Left cardiac atrium (tissue), 4 donors: ENCODE results near the gene IKZF4. TPM values are rescaled to one million over a fixed set of nuclear protein-coding genes. Genes with fewer than 3 reads are reported as not detected.
"Not testable (repeated sequence)": the region's sequence is repeated elsewhere in the genome, so short reads cannot be mapped to it uniquely, and the experiment has no call there.

Experiments
- ATAC-seq, 2 donors: fragments of 200-7000 bp; cut with Tn5 transposase; one replicate each; pipeline ENCODE4 v1.9.1; 2020; ENCODE audit warnings: mild to moderate bottlenecking in 2 of 2, moderate library complexity in 2 of 2
- DNase-seq: peaks from one replicate; pipeline ENCODE4 v3.0.0-alpha.2; 2020
- intact Hi-C, 2 donors: fragments of 100-400 bp; cut with DNase I; formaldehyde crosslinking; loops; one replicate each; pipeline versions ENCODE4 v1.14.1 to v1.15.1; 2022 to 2023
- total RNA-seq, 2 donors: library from RNA; stranded (reverse); fragmentation: NEBNext Ultra II Directional; extraction: Animal tissue kit (Norgen Biotek cat#: 25700); gene quantifications; one replicate each; pipeline ENCODE4 v1.2.1, GENCODE V29; 2021
- donor health status: DM: no; HTN: yes; CAD: no.
- donor health status: DM: no; HTN: yes; CAD: no; lungs with severe emphysema.
- donor health status: DM: yes; HTN: yes; CAD: no.
- donor health status: Dilated cardiomyopathy.

The IKZF4 gene
- total RNA-seq, 2 donors from 2014 or later = 6.2 to 6.7 TPM

GRCh38 chr12:56029666-56030293 lies 8.9 kb downstream of the IKZF4 start:
- intact Hi-C loops = loop anchor here in 1 of 2 donors (5.0 kb wide), 1 partner anchor 292 kb away; no protein-coding TSS in a partner anchor
- peak; percentile 34 for DNase-seq
- peak; percentile 69 to 73 for ATAC-seq

GRCh38 chr12:56031987-56032386 lies 11.1 kb downstream of the IKZF4 start:
- no peak for ATAC-seq
- no peak for DNase-seq
- intact Hi-C loops = no loop called here

- ATAC-seq = peak in 1 of 2 donors; percentile 32
- DNase-seq = no peak
- intact Hi-C loops = no loop called here
Observed at GRCh38 chr12:56034586-56035332, 13.9 kb downstream of the IKZF4 start.

GRCh38 chr12:56037161-56037560 lies 16.3 kb downstream of the IKZF4 start:
- DNase-seq = no peak
- intact Hi-C loops = no loop called here
- ATAC-seq = no peak

DNA sequence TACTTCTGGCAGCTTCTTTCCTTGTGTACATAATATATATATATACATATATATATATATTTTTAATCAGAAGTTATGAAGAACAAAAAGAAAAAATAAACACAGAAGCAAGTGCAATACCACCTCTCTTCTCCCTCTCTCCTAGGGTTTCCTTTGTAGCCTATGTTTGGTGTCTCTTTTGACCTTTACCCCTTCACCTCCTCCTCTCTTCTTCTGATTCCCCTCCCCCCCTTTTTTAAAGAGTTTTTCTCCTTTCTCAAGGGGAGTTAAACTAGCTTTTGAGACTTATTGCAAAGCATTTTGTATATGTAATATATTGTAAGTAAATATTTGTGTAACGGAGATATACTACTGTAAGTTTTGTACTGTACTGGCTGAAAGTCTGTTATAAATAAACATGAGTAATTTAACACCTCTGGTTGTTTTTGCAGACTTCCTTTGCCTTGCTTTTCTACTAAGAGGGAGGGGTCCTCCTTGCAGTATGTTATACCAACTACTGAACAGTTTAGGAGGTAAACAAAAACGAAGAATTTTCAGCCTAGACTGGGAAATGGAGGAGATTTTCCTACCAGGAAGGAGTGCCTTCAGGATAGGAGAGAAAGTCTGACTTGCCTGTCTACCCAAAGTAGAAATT lies 17.3 kb downstream of the IKZF4 start:
- intact Hi-C loops = no loop called here
- ATAC-seq (no peak), DNase-seq (no peak)

DNA sequence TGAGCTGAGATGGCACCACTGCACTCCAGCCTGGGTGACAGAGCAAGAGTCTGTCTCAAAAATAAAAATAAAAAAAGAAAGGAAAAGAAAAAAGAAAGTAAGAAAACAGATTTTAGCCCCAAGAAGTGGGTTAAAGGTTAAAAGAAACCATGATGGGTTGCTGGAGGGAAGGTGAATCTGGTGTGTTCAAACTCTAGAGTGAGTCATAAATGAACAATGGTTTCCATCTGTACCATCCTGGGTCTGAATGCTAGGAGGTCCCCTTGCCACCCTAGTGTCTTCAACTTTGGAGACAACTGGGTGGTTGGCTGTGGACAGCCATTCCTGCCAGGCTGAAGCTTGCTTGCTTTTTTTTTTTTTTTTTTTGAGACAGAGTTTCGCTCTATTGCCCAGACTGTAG lies 19.3 kb downstream of the IKZF4 start:
- DNase-seq (no peak), ATAC-seq (no peak)
- intact Hi-C loops = loop anchor here in 1 of 2 donors (2.0 to 10.0 kb wide), 2 partner anchors 43 to 65 kb away; partner anchors contain the start of genes PA2G4 and SUOX

DNA sequence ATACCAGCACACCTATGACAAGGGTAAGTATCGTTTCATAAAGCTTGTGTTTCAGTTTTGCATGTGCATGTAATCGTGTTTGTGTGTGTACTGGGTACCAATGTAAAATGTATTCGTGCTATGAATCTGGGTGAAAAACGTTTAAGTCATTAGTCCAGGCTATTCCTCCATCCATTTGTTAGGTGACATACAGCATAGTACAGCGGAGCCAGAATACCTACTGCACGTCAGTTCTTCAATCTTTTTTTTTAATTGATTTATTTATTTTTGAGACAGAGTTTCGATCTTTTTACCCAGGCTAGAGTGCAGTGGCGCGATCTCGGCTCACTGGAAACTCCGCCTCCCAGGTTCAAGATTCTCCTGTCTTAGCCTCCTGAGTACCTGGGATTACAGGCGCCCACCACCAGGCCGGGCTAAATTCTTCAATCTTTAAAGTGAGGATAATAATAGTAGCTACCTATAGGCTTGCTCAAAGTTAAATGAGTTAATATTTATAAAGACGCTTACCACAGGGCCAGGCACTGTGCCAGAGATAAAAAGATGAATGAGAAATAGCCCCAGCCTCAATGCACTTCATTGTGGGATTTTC lies 20.2 kb downstream of the IKZF4 start:
- ATAC-seq = peak in 1 of 2 donors; percentile 4
- intact Hi-C loops = loop anchor here in 1 of 2 donors (2.0 to 10.0 kb wide), 2 partner anchors 44 to 64 kb away; partner anchors contain the start of genes PA2G4 and SUOX

DNA sequence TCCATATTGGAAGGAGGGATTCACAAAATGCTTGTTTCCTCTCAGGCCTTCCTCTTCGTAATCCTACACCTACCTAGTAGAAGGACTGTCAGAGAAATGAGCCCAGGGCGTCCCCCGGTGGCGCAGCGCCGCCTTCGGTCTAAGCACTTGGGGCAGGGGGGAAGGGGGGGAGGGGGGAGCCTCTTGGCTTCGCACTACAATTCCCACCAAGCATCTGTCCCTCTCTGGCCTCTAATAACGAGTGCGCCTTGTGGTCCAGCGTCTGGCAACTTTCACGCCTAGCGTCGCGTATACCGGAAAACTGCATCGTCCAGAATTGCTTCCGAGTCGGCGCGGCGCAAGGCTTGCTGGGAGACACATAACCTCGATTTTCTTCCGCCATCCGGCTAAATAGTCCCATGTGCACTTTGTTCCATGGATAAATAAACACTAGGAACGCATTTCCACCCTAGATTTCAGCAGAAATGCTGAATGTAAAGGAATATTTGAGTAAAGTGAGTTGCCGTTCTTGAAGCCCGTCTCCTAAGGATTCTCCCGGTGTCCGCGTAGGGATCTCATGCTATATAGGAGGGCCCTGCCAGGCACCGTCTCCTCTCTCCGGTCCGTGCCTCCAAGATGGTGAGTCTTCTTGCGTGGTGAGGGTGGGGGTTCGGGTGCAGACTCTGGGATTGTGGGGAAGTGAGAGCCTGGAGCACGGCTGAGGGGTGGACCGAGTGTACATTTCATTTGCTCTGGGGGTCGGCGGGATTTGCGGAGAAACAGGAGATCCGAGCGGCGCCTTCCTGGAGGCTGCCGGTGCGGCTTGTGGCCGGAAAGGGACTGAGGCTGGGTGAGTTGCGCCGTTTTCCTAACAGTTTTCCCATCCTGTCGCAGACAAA lies 20.9 kb downstream of the IKZF4 start, which contains the start of gene RPS26:
RPS26 (plus strand) TSS at position 367 of the 878 bp plus-strand sequence; CDS start at position 616, 249 bp downstream.
- intact Hi-C loops = loop anchor here in 1 of 2 donors (2.0 to 10.0 kb wide), 2 partner anchors 45 to 63 kb away; partner anchors contain the start of genes PA2G4 and SUOX
- peak; percentile 97 to 98 for ATAC-seq
- peak; percentile 98 for DNase-seq

More for the DNA sequence above, 20.2 kb downstream of the IKZF4 start:
- no peak for DNase-seq

DNA sequence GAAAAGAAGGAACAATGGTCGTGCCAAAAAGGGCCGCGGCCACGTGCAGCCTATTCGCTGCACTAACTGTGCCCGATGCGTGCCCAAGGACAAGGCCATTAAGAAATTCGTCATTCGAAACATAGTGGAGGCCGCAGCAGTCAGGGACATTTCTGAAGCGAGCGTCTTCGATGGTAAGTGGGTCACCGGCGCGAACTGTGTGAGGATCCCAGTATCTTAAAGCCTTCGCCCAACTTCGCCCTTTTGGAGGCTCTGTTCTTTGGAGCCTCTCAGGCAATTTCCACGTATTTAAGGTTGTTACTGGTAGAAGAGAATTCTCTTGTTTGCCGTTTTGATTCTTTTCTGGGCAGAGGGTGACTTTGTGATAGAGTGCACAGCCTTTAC lies 21.6 kb downstream of the IKZF4 start:
- peak in 1 of 2 donors; percentile 0 for ATAC-seq
- intact Hi-C loops = loop anchor here in 1 of 2 donors (10.0 kb wide), 1 partner anchor 62 kb away; the partner anchor contains the start of gene PA2G4

DNA sequence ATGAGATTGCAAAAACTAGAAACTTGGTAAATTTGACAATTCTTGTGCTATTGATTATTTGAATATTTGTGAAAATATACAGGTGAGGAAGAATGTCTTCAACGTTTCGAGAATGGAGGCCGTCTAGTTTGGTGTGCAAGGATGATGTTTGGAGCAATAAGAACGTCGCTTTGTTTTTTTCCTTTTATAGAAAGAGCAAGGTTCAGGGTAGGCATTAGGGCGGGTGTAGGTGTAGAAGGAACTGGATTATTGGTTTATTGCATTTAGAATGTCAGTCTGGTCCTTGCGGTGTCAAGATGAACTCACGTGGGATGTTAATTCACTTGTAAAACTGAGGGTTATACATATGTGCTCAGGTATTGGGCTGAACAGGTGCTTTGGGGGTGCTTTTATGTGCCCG lies 22.0 kb downstream of the IKZF4 start:
- ATAC-seq = no peak
- no peak for DNase-seq
- intact Hi-C loops = loop anchor here in 1 of 2 donors (10.0 kb wide), 1 partner anchor 62 kb away; the partner anchor contains the start of gene PA2G4

More for the DNA sequence above, 21.6 kb downstream of the IKZF4 start:
- not testable (repeated sequence) for DNase-seq

DNA sequence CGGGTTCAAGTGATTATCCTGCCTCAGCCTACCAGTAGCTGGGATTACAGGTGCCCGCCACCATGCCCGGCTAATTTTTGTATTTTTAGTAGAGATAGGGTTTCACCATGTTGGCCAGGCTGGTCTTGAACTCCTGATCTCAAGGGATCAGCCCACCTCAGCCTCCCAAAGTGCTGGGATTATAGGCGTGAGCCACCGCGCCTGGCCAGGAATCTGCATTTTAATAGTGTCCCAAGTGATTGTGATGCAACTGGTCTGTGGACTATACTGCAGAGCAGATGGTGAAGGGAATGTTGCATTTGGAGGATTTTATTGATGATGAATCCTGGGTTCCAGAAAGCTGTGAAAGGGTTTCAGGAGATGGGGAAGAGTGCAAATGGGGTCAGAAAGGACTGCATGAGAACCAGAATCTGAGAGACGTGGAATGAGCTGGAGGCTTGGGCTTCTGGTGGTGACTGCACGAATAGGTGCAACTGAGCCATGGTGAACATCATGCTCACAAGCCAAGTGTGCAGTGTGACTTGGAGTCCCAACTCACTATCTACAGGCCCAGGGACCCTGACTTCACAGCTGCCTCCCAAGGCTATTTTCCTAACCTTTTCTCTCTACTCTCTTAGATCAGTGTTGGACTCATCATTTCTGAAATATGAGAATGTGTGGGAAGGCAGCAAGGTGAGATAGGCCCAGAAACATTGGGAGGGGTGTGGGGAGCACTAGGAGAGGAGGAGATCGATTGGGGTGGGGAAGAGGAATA lies 25.4 kb downstream of the IKZF4 start:
- ATAC-seq (no peak), DNase-seq (no peak)
- intact Hi-C loops = loop anchor here in 1 of 2 donors (10.0 kb wide), 1 partner anchor 59 kb away; the partner anchor contains the start of gene PA2G4

DNA sequence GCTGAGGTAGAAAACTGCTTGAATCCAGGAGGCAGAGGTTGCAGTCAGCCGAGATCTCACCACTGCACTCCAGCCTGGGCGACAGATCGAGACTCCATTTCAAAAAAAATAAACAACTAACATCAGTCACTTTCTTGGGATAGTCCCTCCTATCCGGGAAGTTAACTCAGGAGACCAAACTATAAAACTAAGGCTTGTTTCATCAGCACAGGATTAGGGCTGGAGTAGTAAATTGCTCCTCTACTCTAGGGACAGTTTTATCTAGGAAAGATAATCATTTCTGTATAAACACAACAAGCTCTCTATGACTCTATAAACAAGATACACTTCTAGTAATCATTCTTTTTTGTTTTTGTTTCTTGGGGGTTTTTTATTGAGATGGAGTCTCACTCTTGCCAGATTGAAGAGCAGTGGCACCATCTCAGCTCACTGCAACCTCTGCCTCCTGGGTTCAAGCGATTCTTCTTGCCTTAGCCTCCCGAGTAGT lies 32.6 kb downstream of the IKZF4 start:
- intact Hi-C loops = no loop called here
- DNase-seq (no peak), ATAC-seq (no peak)

GRCh38 chr12:56059964-56060363 lies 39.1 kb downstream of the IKZF4 start:
- ATAC-seq, intact Hi-C loops, DNase-seq: not testable (repeated sequence)

- intact Hi-C loops = no loop called here
- DNase-seq (no peak), ATAC-seq (no peak)
Observed at GRCh38 chr12:56061982-56062381, 41.1 kb downstream of the IKZF4 start.

DNA sequence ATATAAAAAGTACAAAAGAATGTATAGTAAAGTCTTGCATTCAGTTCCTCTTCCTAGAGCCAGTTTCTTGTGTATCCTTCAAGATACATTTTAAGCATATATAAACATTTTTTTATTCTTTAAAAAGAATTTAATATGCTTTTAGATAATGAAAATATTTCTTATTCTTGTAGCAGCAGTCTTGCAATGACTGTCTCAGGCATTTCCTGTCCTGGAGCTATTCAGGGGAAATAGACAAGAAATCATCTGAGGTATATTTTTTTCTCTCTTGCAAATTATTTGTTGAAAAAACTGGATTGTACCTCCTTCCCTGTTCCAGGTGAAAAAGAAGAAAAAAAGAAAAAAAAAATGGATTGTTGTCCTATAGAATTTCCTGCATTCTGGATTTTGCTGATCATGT lies 42.2 kb downstream of the IKZF4 start:
- intact Hi-C loops = no loop called here
- DNase-seq (no peak), ATAC-seq (no peak)

DNA sequence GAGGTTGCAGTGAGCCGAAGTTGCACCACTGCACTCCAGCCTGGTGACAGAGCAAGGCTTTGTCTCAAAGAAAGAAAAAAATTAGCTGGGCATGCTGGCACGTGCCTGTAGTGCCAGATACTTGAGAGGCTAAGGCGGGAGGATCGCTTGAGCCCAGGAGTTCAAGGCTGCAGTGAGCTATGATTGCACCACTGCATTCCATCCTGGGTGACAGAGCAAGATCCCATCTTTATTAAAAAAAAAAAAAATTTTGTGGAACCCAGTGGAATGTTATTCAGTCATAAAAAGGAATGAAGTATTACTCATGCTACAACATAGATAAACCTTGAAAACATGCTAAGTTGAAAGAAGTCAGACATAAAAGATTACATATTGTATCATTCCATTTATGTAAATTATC lies 50.8 kb downstream of the IKZF4 start:
- DNase-seq (no peak), ATAC-seq (no peak)
- intact Hi-C loops = no loop called here

DNA sequence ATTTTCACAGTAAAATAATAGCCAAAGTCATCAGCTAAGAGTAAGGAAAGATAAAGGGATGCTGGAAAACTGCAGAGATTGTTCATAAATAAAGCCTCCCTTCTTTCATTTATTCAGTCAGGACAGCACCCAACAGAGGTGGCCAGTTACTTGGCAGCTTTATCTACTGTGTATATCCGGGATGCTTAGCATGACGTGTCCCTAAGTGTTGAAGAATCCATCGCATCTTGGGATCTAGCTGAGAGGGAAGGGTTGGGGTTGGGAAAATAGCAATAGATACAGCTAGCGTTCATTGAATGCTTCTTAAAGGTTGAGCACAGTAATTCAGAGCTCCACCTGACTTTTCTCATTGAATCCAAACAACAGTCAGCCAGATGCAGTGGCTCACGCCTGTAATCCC lies 53.6 kb downstream of the IKZF4 start:
- no peak for ATAC-seq
- intact Hi-C loops = no loop called here
- DNase-seq = no peak
